SK-N-MC (cell line): ENCODE results near the gene MAP7D3.
"Not testable (repeated sequence)": the region's sequence is repeated elsewhere in the genome, so short reads cannot be mapped to it uniquely, and the experiment has no call there.

ENCODE experiments used
- DNase-seq: peaks from one replicate; pipeline ENCODE4 v3.0.0-alpha.2; 2011; ENCODE audit warnings: low read depth, low spot score
- H3K27ac ChIP-seq: fragments of 200-600 bp; sonication (generic); 2 replicates; pipeline ENCODE4 v1.5.1; 2016; ENCODE audit warnings: mixed run types
- H3K36me3 ChIP-seq: fragments of 200-600 bp; sonication (generic); 2 replicates; pipeline ENCODE4 v1.6.1; 2017; ENCODE audit warnings: antibody characterized with exemption, low read length, mixed read lengths; ENCODE audit not compliant: insufficient read depth
- H3K4me3 ChIP-seq: fragments of 200-600 bp; sonication (generic); 2 replicates; pipeline ENCODE4 v1.5.1; 2016
- H3K9ac ChIP-seq: fragments of 200-600 bp; sonication (generic); 2 replicates; pipeline ENCODE4 v1.8.0; 2017; ENCODE audit warnings: mixed run types, mixed read lengths; ENCODE audit not compliant: insufficient read length
- H3K9me3 ChIP-seq: fragments of 200-600 bp; sonication (generic); 2 replicates; pipeline ENCODE4 v1.6.1; 2017; ENCODE audit warnings: low read depth, mild to moderate bottlenecking, antibody characterized with exemption, low read length, moderate library complexity, mixed read lengths
- EZH2 ChIP-seq: fragments of 200-600 bp; sonication (generic); IDR thresholded peaks from one replicate; pipeline ENCODE4 v1.6.1; 2017; ENCODE audit warnings: antibody characterized with exemption
- FOXP2 ChIP-seq: optimal IDR thresholded peaks from 2 replicates; pipeline ENCODE3; 2011; ENCODE audit warnings: mild to moderate bottlenecking, moderate library complexity; ENCODE audit not compliant: insufficient read depth; ENCODE audit errors: extremely low read length, control extremely low read depth
- POLR2AphosphoS5 ChIP-seq: IDR thresholded peaks from 2 replicates; pipeline ENCODE4 v1.6.1; 2012; ENCODE audit warnings: mild to moderate bottlenecking, low read depth, low read length, borderline replicate concordance

The MAP7D3 gene

GRCh38 chrX:136259543-136259942 is 8.3 kb upstream of the MAP7D3 start:
- Histone ChIP-seq H3K4me3 (no peak overlapping the region), H3K9me3 (no peaks in the 10 kb centered on the region), H3K9ac (no peak overlapping the region), H3K36me3 (no peaks in the 10 kb centered on the region), H3K27ac (no peak overlapping the region)
- DNase-seq, result no peak
- TF ChIP-seq POLR2AphosphoS5 (no peak), EZH2 (no peak), FOXP2 (no peak)

DNA sequence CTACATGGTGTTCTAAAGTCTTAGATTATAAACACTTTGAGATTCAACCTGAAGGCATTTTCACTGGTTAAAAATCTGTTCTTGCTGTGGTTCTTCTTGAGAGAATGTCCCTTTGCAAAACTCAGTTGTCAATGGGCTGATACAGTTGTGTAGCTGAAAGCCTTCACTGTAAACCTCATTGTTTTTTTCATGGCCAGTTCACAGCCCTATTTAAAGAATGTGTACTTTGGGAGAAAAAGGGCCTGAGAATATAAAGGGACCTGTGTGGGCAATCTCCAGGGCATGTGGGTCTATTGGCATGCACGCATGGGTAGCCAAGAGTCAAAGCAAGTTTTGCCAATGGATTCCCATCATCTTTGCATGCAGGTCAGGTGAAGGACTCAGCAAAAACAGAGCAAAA is 7.8 kb upstream of the MAP7D3 start:
- no peak overlapping the region for H3K9ac ChIP-seq
- H3K9me3 ChIP-seq, result no peaks in the 10 kb centered on the region
- no peak overlapping the region for H3K4me3 ChIP-seq
- TF ChIP-seq POLR2AphosphoS5 (no peak), FOXP2 (no peak), EZH2 (no peak)
- DNase-seq, result no peak
- H3K36me3 ChIP-seq, result no peaks in the 10 kb centered on the region
- no peak overlapping the region for H3K27ac ChIP-seq

DNA sequence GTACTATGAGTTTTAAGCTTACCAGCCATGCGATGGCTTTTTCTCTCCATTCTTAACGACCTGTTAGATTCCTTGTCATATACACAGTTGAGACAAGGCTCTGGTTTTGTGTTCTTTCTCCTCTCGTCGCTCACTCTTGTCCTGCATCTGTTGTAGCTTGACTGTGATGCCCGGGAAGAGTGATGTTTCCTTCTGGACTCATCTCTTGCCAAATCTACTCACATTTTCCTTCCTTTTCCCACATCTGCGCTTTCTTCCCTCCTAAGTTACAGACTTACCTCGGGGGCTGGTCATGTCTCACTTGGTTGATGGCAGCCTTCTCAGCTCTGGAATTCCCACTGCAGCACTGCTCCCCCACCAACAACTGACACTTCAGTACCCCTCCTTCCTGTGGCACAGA is 4.8 kb upstream of the MAP7D3 start:
- no peak overlapping the region for H3K9ac ChIP-seq
- no peaks in the 10 kb centered on the region for H3K9me3 ChIP-seq
- no peak for DNase-seq
- no peak overlapping the region for H3K4me3 ChIP-seq
- no peak for TF ChIP-seq EZH2
- no peak for TF ChIP-seq FOXP2
- TF ChIP-seq POLR2AphosphoS5, result no peak
- no peaks in the 10 kb centered on the region for H3K36me3 ChIP-seq
- no peak overlapping the region for H3K27ac ChIP-seq

DNA sequence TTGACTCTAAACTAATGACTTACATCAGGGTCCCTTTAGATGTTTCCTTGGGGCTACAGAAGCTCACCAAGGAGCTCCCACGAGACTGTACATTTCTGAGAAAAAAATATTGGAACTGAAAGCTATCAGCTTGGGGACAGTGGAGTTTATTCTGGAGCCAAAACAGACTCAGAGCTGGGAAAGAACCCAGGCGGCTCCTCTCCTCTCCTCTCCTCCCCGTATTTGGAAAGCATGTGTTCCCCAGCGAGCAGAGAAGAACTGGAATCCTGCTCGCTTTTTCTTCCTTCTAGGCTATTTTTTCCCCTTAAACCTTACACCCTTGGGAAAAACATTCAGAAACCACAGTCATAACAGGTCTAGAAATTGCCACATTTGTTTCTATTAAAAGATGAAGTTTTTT is 4.3 kb upstream of the MAP7D3 start:
- no peak for DNase-seq
- Histone ChIP-seq H3K36me3 (no peaks in the 10 kb centered on the region), H3K9me3 (no peaks in the 10 kb centered on the region), H3K9ac (no peak overlapping the region), H3K4me3 (no peak overlapping the region), H3K27ac (no peak overlapping the region)
- TF ChIP-seq EZH2 (no peak), FOXP2 (no peak), POLR2AphosphoS5 (no peak)

DNA sequence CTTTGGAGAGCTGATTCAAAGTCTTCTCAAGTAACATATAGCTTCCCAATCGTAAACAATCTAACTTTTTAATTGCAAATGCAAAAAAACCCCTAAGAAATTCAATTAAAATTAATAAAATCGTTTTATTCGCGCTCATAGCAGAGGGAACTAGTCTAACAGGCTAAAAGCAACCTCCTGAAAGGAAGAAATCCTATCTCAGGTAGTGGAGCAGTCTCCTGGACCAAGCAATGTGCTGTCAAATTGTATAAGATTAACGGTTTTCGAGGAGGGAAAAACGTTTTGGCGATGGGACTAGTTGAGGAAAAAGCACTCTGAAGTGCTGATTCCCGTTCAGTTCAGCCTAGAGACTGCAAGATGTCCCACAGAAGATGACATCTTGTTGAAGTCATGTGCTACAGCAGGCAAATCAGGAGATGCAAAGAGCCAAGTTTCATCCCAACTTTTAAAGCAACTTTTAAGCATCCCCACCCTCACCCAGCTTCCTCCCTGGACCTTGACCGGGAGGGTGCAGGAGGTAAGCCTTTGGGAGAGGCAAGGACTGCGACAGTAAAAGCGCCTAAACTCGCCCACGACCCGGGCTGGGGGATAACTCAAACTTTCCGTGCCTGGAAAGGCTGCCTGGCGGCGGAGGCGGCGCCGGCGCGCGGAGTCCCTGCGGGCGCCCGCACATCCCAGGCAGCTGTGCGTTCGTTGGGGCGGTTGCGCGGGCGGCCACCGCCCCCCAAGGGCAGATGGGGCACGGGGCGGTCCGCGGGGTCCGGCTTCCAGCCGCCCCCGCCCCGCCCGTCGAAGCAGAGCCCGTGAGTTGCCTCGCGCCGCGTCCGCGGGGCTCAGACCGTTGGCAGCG is 784 bp downstream of the MAP7D3 start:
- Histone ChIP-seq H3K9ac (peak overlapping the region; percentile 62), H3K27ac (no peak overlapping the region), H3K36me3 (no peaks in the 10 kb centered on the region), H3K9me3 (no peaks in the 10 kb centered on the region), H3K4me3 (peak overlapping the region; percentile 81)
- TF ChIP-seq FOXP2 (no peak), POLR2AphosphoS5 (no peak), EZH2 (no peak)
- DNase-seq, result no peak

DNA sequence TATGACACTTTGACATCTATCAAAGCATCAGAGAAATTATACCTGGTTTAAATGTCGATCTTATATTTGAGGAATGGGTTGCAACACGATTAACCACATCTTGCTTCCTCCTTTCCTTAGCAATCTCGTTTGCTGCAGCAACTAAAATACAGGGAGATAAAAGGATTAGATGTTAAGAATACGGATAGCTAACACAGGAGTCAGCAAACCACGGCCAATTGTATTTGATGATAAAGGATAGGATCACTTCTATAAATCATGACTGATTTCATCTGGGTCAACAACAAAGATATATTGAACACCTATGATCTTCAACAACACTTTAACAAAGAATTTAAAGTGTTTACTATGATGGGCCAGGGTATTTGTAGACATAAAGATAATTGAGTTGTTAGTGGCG is 5.0 kb downstream of the MAP7D3 start:
- no peak for DNase-seq
- TF ChIP-seq EZH2, result no peak
- no peak for TF ChIP-seq FOXP2
- TF ChIP-seq POLR2AphosphoS5, result no peak
- H3K36me3 ChIP-seq, result peaks cover 5% of the 10 kb centered on the region; the same call in 1 of the 2 replicates

DNA sequence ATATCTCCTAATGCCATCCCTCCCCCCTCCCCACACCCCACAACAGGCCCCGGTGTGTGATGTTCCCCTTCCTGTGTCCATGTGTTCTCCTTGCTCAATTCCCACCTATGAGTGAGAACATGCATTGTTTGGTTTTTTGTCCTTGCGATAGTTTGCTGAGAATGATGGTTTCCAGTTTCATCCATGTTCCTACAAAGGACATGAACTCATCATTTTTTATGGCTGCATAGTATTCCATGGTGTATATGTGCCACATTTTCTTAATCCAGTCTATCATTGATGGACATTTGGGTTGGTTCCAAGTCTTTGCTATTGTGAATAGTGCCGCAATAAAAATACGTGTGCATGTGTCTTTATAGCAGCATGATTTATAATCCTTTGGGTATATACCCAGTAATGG is 13.4 kb downstream of the MAP7D3 start:
- not testable (repeated sequence) for H3K36me3 ChIP-seq, H3K4me3 ChIP-seq, H3K9ac ChIP-seq, DNase-seq, H3K27ac ChIP-seq, H3K9me3 ChIP-seq

More for the DNA sequence above, 5.0 kb downstream of the MAP7D3 start:
- no peak overlapping the region for H3K9ac ChIP-seq
- no peak overlapping the region for H3K27ac ChIP-seq
- no peaks in the 10 kb centered on the region for H3K9me3 ChIP-seq
- H3K4me3 ChIP-seq, result no peak overlapping the region

DNA sequence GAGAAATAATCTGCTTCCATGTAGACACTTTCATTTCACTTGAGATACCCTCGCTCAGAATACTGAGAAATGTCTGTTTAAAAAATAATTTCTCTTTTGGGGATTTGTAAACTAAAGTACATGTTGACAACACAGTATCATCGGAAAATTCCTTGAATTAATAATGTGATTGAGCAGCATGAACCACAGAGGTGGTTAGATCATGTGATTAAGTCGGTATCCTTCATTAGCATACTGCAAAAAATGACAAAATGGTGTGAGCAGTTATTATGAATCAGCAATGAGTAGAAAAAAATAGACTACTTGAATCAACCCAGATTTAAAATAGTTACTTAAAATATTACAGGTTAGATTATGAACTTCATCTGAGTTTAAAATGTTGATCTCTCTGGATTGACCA is 14.1 kb downstream of the MAP7D3 start:
- Histone ChIP-seq H3K27ac (no peak overlapping the region), H3K9ac (no peak overlapping the region), H3K4me3 (no peak overlapping the region), H3K9me3 (no peaks in the 10 kb centered on the region), H3K36me3 (peaks cover 8% of the 10 kb centered on the region; the same call in 1 of the 2 replicates)
- TF ChIP-seq FOXP2 (no peak), EZH2 (no peak), POLR2AphosphoS5 (no peak)
- no peak for DNase-seq

DNA sequence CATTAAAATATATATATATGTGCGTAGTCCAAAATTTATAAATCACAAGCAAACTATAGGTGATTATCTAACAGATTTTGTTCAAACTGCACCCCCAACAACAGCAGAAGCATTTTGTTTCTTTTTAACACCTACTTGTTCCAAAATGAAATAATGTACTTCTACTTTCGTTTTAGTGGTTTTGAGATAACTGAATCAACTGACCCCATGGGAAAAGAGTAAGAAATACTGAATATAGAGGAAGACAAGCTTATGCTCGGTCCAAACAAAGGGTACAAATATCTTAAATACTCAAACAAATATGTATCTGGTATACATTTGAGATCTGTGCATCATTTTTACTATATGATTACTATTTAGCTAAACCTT is 22.4 kb downstream of the MAP7D3 start:
- peaks cover 15% of the 10 kb centered on the region; the same call in 1 of the 2 replicates for H3K36me3 ChIP-seq
- no peak overlapping the region for H3K9ac ChIP-seq
- H3K4me3 ChIP-seq, result no peak overlapping the region
- no peaks in the 10 kb centered on the region for H3K9me3 ChIP-seq
- DNase-seq, result no peak
- H3K27ac ChIP-seq, result no peak overlapping the region
- TF ChIP-seq FOXP2, result no peak
- TF ChIP-seq EZH2, result no peak
- TF ChIP-seq POLR2AphosphoS5, result no peak
